Endothelial cell (in vitro differentiated cells): ENCODE data around the gene F13A1. TPM values are rescaled to one million over a fixed set of nuclear protein-coding genes. Genes with fewer than 3 reads are reported as not detected.

ENCODE experiments used
- DNase-seq: peaks from one replicate; pipeline ENCODE4 v3.0.0; 2021; ENCODE audit warnings: low spot score
- H3K27ac Mint-ChIP-seq: one replicate; pipeline ENCODE4 v1.8.0; 2021; ENCODE audit warnings: mixed read lengths, inconsistent platforms; ENCODE audit not compliant: unreplicated experiment
- H3K27me3 Mint-ChIP-seq: one replicate; pipeline ENCODE4 v1.8.0; 2021; ENCODE audit warnings: mild to moderate bottlenecking, moderate library complexity, mixed read lengths, inconsistent platforms; ENCODE audit not compliant: unreplicated experiment
- H3K36me3 Mint-ChIP-seq: one replicate; pipeline ENCODE4 v1.8.0; 2021; ENCODE audit warnings: mild to moderate bottlenecking, low read depth, mixed read lengths, inconsistent platforms; ENCODE audit not compliant: unreplicated experiment
- H3K4me1 Mint-ChIP-seq: one replicate; pipeline ENCODE4 v1.8.0; 2021; ENCODE audit warnings: mild to moderate bottlenecking, mixed read lengths, inconsistent platforms; ENCODE audit not compliant: unreplicated experiment
- H3K4me3 Mint-ChIP-seq: one replicate; pipeline ENCODE4 v1.8.0; 2021; ENCODE audit warnings: mild to moderate bottlenecking, mixed read lengths, inconsistent platforms; ENCODE audit not compliant: unreplicated experiment
- H3K9me3 Mint-ChIP-seq: one replicate; pipeline ENCODE4 v1.8.0; 2021; ENCODE audit warnings: mixed read lengths, inconsistent platforms; ENCODE audit not compliant: unreplicated experiment
- CTCF ChIP-seq: fragments of 200-600 bp; sonication (generic); IDR thresholded peaks from one replicate; pipeline ENCODE4 v1.5.0; 2021; ENCODE audit warnings: antibody characterized with exemption; ENCODE audit not compliant: unreplicated experiment
- total RNA-seq: library from RNA; stranded (reverse); fragmentation: NEBNext Ultra II Directional; extraction: Animal tissue kit (Norgen Biotek cat#: 25700); gene quantifications from one replicate; pipeline ENCODE4 v1.2.1, GENCODE V29; 2021; ENCODE audit not compliant: unreplicated experiment

F13A1 gene
- total RNA-seq, 1 donor from 2014 or later = not detected

DNA sequence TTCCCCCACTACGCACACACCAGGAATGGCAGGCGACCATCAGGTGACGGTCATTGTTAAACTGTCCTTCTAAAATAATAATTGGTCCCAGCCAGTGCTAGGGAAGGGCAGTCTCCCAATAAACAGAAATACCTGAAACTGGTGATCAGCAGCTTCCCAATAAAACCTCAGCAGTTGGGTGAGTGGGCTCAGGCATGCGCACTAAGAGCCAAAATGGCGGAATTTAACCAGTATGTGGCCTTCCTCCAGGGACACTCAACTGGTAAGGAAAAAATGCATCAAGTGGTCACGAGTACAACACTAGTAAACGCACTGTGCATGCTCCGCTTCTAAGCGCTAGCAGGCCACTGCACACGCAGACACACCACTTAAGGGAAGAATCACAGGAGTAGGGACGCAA is 34.8 kb downstream of the F13A1 start:
- no peaks in the 10 kb centered on the region for H3K36me3 Mint-ChIP-seq
- no peaks in the 10 kb centered on the region for H3K9me3 Mint-ChIP-seq
- no peak overlapping the region for H3K27ac Mint-ChIP-seq
- no peak overlapping the region for H3K4me3 Mint-ChIP-seq
- TF ChIP-seq CTCF = no peak
- H3K27me3 Mint-ChIP-seq = no peaks in the 10 kb centered on the region
- DNase-seq = no peak
- H3K4me1 Mint-ChIP-seq = no peaks in the 10 kb centered on the region

GRCh38 chr6:6284221-6284966 is 36.1 kb downstream of the F13A1 start:
- TF ChIP-seq CTCF = no peak

GRCh38 chr6:6283746-6284145 is 36.7 kb downstream of the F13A1 start:
- no peak overlapping the region for H3K27ac Mint-ChIP-seq
- TF ChIP-seq CTCF = no peak
- no peaks in the 10 kb centered on the region for H3K9me3 Mint-ChIP-seq
- no peaks in the 10 kb centered on the region for H3K27me3 Mint-ChIP-seq
- H3K4me1 Mint-ChIP-seq = no peaks in the 10 kb centered on the region
- no peak for DNase-seq
- H3K36me3 Mint-ChIP-seq = no peaks in the 10 kb centered on the region
- H3K4me3 Mint-ChIP-seq = no peak overlapping the region

More at GRCh38 chr6:6284221-6284966, 36.1 kb downstream of the F13A1 start:
- no peaks in the 10 kb centered on the region for H3K4me1 Mint-ChIP-seq
- H3K27me3 Mint-ChIP-seq = no peaks in the 10 kb centered on the region
- no peak overlapping the region for H3K4me3 Mint-ChIP-seq
- no peaks in the 10 kb centered on the region for H3K36me3 Mint-ChIP-seq
- no peak for DNase-seq
- H3K9me3 Mint-ChIP-seq = no peaks in the 10 kb centered on the region
- no peak overlapping the region for H3K27ac Mint-ChIP-seq

- Mint-ChIP-seq H3K27me3 (no peaks in the 10 kb centered on the region), H3K9me3 (no peaks in the 10 kb centered on the region), H3K36me3 (no peaks in the 10 kb centered on the region), H3K27ac (no peak overlapping the region), H3K4me1 (no peaks in the 10 kb centered on the region), H3K4me3 (no peak overlapping the region)
- TF ChIP-seq CTCF = no peak
- DNase-seq = no peak
These were observed 37.7 kb downstream of the F13A1 start for GRCh38 chr6:6282716-6283115.

- no peaks in the 10 kb centered on the region for H3K27me3 Mint-ChIP-seq
These were observed 43.0 kb downstream of the F13A1 start for GRCh38 chr6:6277413-6277812.

More at GRCh38 chr6:6277413-6277812, 43.0 kb downstream of the F13A1 start:
- Mint-ChIP-seq H3K4me3 (no peak overlapping the region), H3K36me3 (no peaks in the 10 kb centered on the region), H3K9me3 (no peaks in the 10 kb centered on the region), H3K27ac (no peak overlapping the region), H3K4me1 (peaks cover 5% of the 10 kb centered on the region)
- no peak for DNase-seq
- no peak for TF ChIP-seq CTCF
